HepG2 (cell line): ENCODE results near the gene SLC12A3. TPM values are rescaled to one million over a fixed set of nuclear protein-coding genes. Genes with fewer than 3 reads are reported as not detected.

Experiments used
- ATAC-seq: fragments of 200-7000 bp; cut with Tn5 transposase; 3 replicates; pipeline ENCODE4 v1.9.1; 2020; ENCODE audit warnings: mild to moderate bottlenecking, moderate library complexity
- BruUV-seq: library from RNA; stranded (reverse); fragments of 400-500 nt; replicated peaks from 2 replicates; lab custom pipeline; 2021; lab: Mats Ljungman, UMichigan
- CTCF ChIA-PET: fragments of 300-600 bp; formaldehyde crosslinking; extraction: SDS; loops from one replicate; lab custom pipeline; 2021; ENCODE audit warnings: low total read pairs, inconsistent platforms, low intra/inter-chr PET ratio; lab: Yijun Ruan, JAX
- POLR2A ChIA-PET: fragments of 350-600 bp; sonication (Branson Sonifier 250); formaldehyde crosslinking; loops from one replicate; lab custom pipeline; 2020; ENCODE audit warnings: antibody characterized with exemption, inconsistent platforms; lab: Yijun Ruan, JAX
- DNase-seq: peaks from one replicate; pipeline ENCODE4 v3.0.0-alpha.2; 2015; ENCODE audit warnings: low spot score
- FAIRE-seq: peaks from 3 replicates; lab custom pipeline; 2011; peaks lifted over from hg19 to GRCh38; lab: Jason Lieb, UNC
- H2AFZ ChIP-seq: one replicate; pipeline ENCODE4 v1.6.1; 2011; ENCODE audit warnings: low read length, inconsistent platforms
- H3K27ac ChIP-seq: fragments of 300-600 bp; 3 replicates; pipeline ENCODE4 v1.8.0; 2011; ENCODE audit warnings: mixed run types, mild to moderate bottlenecking, mixed read lengths, low read length, inconsistent platforms; ENCODE audit not compliant: insufficient read depth; ENCODE audit errors: extremely low read length
- H3K27me3 ChIP-seq, 2 experiments: fragments of 200-600 bp in 1 of 2; 2 replicates in 1 of 2; 3 replicates in 1 of 2; pipeline versions ENCODE4 v1.6.0 to v1.8.0; 2011; ENCODE audit warnings: low read length in 2 of 2, mild to moderate bottlenecking in 2 of 2, moderate library complexity in 2 of 2, inconsistent platforms in 1 of 2; ENCODE audit not compliant: insufficient read depth in 2 of 2, control insufficient read depth in 1 of 2
- H3K36me3 ChIP-seq, 2 experiments: fragments of 200-600 bp in 1 of 2; replicated peaks in 1 of 2; 2 replicates in 1 of 2; 3 replicates in 1 of 2; pipeline versions ENCODE4 v1.5.1 to v1.8.0; 2011; ENCODE audit warnings: low read length in 2 of 2, inconsistent platforms in 1 of 2; ENCODE audit not compliant: insufficient read depth in 2 of 2, control insufficient read depth in 1 of 2
- H3K4me1 ChIP-seq: 2 replicates; pipeline ENCODE4 v1.5.1; 2012; ENCODE audit warnings: low read length, inconsistent platforms; ENCODE audit not compliant: insufficient read depth
- H3K4me2 ChIP-seq: 2 replicates; pipeline ENCODE4 v1.6.0; 2011; ENCODE audit warnings: low read depth, low read length, inconsistent platforms
- H3K4me3 ChIP-seq, 3 experiments: fragments of 200-600 bp in 1 of 3; sonication (generic), shearing (Covaris generic) in 1 of 3; replicated peaks in 1 of 3; 2 replicates each; pipeline ENCODE4 v1.5.1; 2011 to 2016; ENCODE audit warnings: low read length in 3 of 3, inconsistent platforms in 2 of 3, low read depth in 2 of 3, mild to moderate bottlenecking in 2 of 3, control low read depth in 1 of 3, mixed read lengths in 1 of 3; ENCODE audit not compliant: insufficient read depth in 1 of 3
- H3K79me2 ChIP-seq: one replicate; pipeline ENCODE4 v1.6.1; 2011; ENCODE audit warnings: low read length, inconsistent platforms; ENCODE audit not compliant: insufficient read depth
- H3K9ac ChIP-seq: 2 replicates; pipeline ENCODE4 v1.6.0; 2011; ENCODE audit warnings: mild to moderate bottlenecking, low read depth, low read length, inconsistent platforms; ENCODE audit not compliant: insufficient read depth
- H3K9me3 ChIP-seq: 2 replicates; pipeline ENCODE4 v1.5.1; 2012; ENCODE audit warnings: mild to moderate bottlenecking, low read length
- H4K20me1 ChIP-seq: 2 replicates; pipeline ENCODE4 v1.6.0; 2011; ENCODE audit warnings: inconsistent platforms, mild to moderate bottlenecking, low read length, moderate library complexity; ENCODE audit not compliant: insufficient read depth
- BHLHE40 ChIP-seq: IDR thresholded peaks from 2 replicates; pipeline ENCODE4 v1.6.1; 2011; ENCODE audit warnings: low read length, improper control_type of control experiment
- NRL ChIP-seq: sonication (generic); formaldehyde crosslinking; IDR thresholded peaks from 2 replicates; pipeline ENCODE4 v1.5.0; 2020; ENCODE audit warnings: missing genetic modification reagents, mild to moderate bottlenecking, moderate library complexity, borderline replicate concordance
- WGBS: methylation state at CpG from one replicate; pipeline ENCODE4 v1.1.6; 2017; ENCODE audit warnings: low lambda C conversion rate; 5-methylcytosine and 5-hydroxymethylcytosine counted together
- in situ Hi-C: cut with HindIII; loops from 2 replicates; pipeline ENCODE4 v1.10.0; 2017; ENCODE audit warnings: low pct_unique_long_range_greater_than_20kb; ENCODE audit not compliant: extremely low pct_ligation_motif_present
- intact Hi-C: fragments of 100-400 bp; cut with micrococcal nuclease; formaldehyde crosslinking; loops from one replicate; pipeline ENCODE4 v1.10.0; 2022; ENCODE audit not compliant: unreplicated experiment
- polyA plus RNA-seq, 8 experiments: library from polyadenylated mRNA; depleted of rRNA in 3 of 8; stranded (reverse) in 7 of 8; unstranded in 1 of 8; fragments of >200 nt; fragmentation: Illumina TruSeq in 4 of 8; extraction: Trizol in 4 of 8; gene quantifications; 2 replicates each; pipeline versions ENCODE4 v1.2.1 to v1.2.3, GENCODE V29; 2011 to 2016; ENCODE audit warnings: low read depth in 4 of 8, missing spikeins in 1 of 8, mixed read lengths in 1 of 8; ENCODE audit not compliant: insufficient read depth in 1 of 8
- total RNA-seq, 5 experiments: library from RNA; depleted of rRNA; stranded (reverse); fragments of >200 nt; fragmentation: Illumina TruSeq; extraction: Trizol; gene quantifications; 2 replicates each; pipeline ENCODE4 v1.2.3, GENCODE V29; 2016; ENCODE audit warnings: low read depth in 1 of 5
- TF ChIP-seq, protein P1 (sequence below): sonication (generic); formaldehyde crosslinking; IDR thresholded peaks from 2 replicates; pipeline ENCODE4 v1.5.1; 2020; ENCODE audit warnings: mild to moderate bottlenecking, missing genetic modification reagents, moderate library complexity
- TF ChIP-seq, protein P2 (sequence below): sonication (generic); formaldehyde crosslinking; conservative IDR thresholded peaks from 2 replicates; pipeline ENCODE4 v1.4.0; 2020; ENCODE audit warnings: missing genetic modification reagents
- TF ChIP-seq, protein P3 (sequence below): sonication (generic); formaldehyde crosslinking; conservative IDR thresholded peaks from 2 replicates; pipeline ENCODE4 v1.5.0; 2020; ENCODE audit warnings: missing genetic modification reagents
- TF ChIP-seq, protein P4 (sequence below): sonication (generic); formaldehyde crosslinking; IDR thresholded peaks from 2 replicates; pipeline ENCODE4 v1.5.0; 2020; ENCODE audit warnings: missing genetic modification reagents, mild to moderate bottlenecking, borderline replicate concordance
- TF ChIP-seq, protein P5 (sequence below): IDR thresholded peaks from 2 replicates; pipeline ENCODE4 v1.6.1; 2018; ENCODE audit warnings: missing genetic modification reagents

The SLC12A3 gene
- total and polyA plus RNA-seq, 2 of the 13 experiments (the other 11 are each of a cell fraction or from before 2014, with no cell fraction given), result 6.2 TPM; not detected in 1

DNA sequence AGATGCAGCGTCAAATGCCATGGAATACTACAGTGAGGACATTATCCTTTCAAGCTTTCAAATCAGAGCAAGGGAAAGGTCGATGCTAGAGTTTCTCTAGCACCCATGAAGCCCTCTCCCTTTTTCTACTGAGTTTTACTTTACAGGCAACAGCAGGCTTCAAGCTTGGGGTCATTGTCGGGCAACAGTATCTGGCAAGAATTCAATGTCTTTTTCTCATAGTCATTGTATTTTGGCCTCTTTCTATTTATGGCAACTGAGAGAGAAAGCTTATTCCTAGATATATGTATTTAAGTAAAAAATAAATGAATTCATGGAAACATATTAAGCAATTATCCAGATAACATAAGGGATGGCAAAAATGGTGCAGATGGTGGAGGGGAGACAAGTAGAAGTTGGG, 96.4 kb downstream of the SLC12A3 start:
- WGBS, result 25% methylated on average over 3 of the region's 3 CpGs
- intact Hi-C loops, result no loop called here
- peak overlapping the region; percentile 41 for H3K4me2 ChIP-seq
- H3K9me3 ChIP-seq, result no peaks in the 10 kb centered on the region
- ChIA-PET CTCF (no interaction called here), POLR2A (interaction anchor here (1.1 to 1.5 kb wide), 2 partner anchors 14 to 411 kb away, joined by 3 to 4 read pairs; partner anchors contain the start of gene CX3CL1)
- no peak overlapping the region for H2AFZ ChIP-seq
- DNase-seq (no peak), FAIRE-seq (no peak), ATAC-seq (no peak)
- in situ Hi-C loops, result no loop called here
- BruUV-seq, result no TSS peak
- no peaks in the 10 kb centered on the region for H3K79me2 ChIP-seq
- H4K20me1 ChIP-seq, result no peaks in the 10 kb centered on the region
- H3K4me3 ChIP-seq, result peak overlapping the region in 1 of 3 experiments; percentile 12; a peak in 1 of 6 replicates
- no peak overlapping the region for H3K9ac ChIP-seq
- TF ChIP-seq BHLHE40, result no peak
- H3K27me3 ChIP-seq, result peaks cover 6 to 22% of the 10 kb centered on the region in 2 experiments; a peak in 4 of 5 replicates
- H3K27ac ChIP-seq, result no peak overlapping the region
- H3K4me1 ChIP-seq, result peaks cover 57% of the 10 kb centered on the region
- H3K36me3 ChIP-seq, result no peaks in the 10 kb centered on the region

DNA sequence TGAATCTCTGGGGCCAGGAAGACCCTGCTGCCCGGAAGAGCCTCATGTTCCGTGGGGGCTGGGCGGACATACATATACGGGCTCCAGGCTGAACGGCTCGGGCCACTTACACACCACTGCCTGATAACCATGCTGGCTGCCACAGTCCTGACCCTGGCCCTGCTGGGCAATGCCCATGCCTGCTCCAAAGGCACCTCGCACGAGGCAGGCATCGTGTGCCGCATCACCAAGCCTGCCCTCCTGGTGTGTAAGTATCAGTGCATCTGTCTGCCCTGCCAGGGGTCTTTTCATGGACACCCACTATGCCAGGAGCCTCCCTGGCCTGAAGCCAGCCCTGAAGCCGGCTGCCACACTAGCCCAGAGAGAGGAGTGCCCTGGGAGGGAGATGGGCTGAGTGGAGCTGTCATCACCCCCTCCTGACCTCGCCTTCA, 96.9 kb downstream of the SLC12A3 start, which contains the start of gene CETP:
CETP (plus strand) TSS at position 100 of the 431 bp plus-strand sequence; CDS start at position 130, 30 bp downstream.
- H3K9ac ChIP-seq, result no peak within 1 kb of the TSS
- no peaks in the 10 kb centered on the region for H3K36me3 ChIP-seq
- H3K79me2 ChIP-seq, result no peaks in the 10 kb centered on the region
- DNase-seq (no peak), ATAC-seq (peak; percentile 10), FAIRE-seq (no peak)
- H3K27ac ChIP-seq, result no peak within 1 kb of the TSS
- peaks cover 6 to 22% of the 10 kb centered on the region in 2 experiments; a peak in 4 of 5 replicates for H3K27me3 ChIP-seq
- peak within 1 kb of the TSS in 1 of 3 experiments; percentile 12; a peak in 1 of 6 replicates for H3K4me3 ChIP-seq
- intact Hi-C loops (no loop called here), in situ Hi-C loops (no loop called here)
- no peaks in the 10 kb centered on the region for H4K20me1 ChIP-seq
- peak within 1 kb of the TSS; percentile 41 for H3K4me2 ChIP-seq
- no TSS peak for BruUV-seq
- no peaks in the 10 kb centered on the region for H3K9me3 ChIP-seq
- H3K4me1 ChIP-seq, result peaks cover 62% of the 10 kb centered on the region
- CTCF ChIA-PET, result no interaction called here
- POLR2A ChIA-PET, result interaction anchor here (1.0 to 1.5 kb wide), 2 partner anchors 17 to 411 kb away, joined by 3 read pairs; partner anchors contain the start of gene CX3CL1
- 29% methylated on average over 12 of the region's 12 CpGs for WGBS
- no peak within 1 kb of the TSS for H2AFZ ChIP-seq
- TF ChIP-seq, protein P1, sequence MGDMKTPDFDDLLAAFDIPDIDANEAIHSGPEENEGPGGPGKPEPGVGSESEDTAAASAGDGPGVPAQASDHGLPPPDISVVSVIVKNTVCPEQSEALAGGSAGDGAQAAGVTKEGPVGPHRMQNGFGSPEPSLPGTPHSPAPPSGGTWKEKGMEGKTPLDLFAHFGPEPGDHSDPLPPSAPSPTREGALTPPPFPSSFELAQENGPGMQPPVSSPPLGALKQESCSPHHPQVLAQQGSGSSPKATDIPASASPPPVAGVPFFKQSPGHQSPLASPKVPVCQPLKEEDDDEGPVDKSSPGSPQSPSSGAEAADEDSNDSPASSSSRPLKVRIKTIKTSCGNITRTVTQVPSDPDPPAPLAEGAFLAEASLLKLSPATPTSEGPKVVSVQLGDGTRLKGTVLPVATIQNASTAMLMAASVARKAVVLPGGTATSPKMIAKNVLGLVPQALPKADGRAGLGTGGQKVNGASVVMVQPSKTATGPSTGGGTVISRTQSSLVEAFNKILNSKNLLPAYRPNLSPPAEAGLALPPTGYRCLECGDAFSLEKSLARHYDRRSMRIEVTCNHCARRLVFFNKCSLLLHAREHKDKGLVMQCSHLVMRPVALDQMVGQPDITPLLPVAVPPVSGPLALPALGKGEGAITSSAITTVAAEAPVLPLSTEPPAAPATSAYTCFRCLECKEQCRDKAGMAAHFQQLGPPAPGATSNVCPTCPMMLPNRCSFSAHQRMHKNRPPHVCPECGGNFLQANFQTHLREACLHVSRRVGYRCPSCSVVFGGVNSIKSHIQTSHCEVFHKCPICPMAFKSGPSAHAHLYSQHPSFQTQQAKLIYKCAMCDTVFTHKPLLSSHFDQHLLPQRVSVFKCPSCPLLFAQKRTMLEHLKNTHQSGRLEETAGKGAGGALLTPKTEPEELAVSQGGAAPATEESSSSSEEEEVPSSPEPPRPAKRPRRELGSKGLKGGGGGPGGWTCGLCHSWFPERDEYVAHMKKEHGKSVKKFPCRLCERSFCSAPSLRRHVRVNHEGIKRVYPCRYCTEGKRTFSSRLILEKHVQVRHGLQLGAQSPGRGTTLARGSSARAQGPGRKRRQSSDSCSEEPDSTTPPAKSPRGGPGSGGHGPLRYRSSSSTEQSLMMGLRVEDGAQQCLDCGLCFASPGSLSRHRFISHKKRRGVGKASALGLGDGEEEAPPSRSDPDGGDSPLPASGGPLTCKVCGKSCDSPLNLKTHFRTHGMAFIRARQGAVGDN (CRISPR knock-in tag), result peak; percentile 44; the same call in 1 of the 2 replicates
- TF ChIP-seq, protein P2, sequence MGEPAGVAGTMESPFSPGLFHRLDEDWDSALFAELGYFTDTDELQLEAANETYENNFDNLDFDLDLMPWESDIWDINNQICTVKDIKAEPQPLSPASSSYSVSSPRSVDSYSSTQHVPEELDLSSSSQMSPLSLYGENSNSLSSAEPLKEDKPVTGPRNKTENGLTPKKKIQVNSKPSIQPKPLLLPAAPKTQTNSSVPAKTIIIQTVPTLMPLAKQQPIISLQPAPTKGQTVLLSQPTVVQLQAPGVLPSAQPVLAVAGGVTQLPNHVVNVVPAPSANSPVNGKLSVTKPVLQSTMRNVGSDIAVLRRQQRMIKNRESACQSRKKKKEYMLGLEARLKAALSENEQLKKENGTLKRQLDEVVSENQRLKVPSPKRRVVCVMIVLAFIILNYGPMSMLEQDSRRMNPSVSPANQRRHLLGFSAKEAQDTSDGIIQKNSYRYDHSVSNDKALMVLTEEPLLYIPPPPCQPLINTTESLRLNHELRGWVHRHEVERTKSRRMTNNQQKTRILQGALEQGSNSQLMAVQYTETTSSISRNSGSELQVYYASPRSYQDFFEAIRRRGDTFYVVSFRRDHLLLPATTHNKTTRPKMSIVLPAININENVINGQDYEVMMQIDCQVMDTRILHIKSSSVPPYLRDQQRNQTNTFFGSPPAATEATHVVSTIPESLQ (CRISPR knock-in tag), result no peak
- TF ChIP-seq, protein P3, sequence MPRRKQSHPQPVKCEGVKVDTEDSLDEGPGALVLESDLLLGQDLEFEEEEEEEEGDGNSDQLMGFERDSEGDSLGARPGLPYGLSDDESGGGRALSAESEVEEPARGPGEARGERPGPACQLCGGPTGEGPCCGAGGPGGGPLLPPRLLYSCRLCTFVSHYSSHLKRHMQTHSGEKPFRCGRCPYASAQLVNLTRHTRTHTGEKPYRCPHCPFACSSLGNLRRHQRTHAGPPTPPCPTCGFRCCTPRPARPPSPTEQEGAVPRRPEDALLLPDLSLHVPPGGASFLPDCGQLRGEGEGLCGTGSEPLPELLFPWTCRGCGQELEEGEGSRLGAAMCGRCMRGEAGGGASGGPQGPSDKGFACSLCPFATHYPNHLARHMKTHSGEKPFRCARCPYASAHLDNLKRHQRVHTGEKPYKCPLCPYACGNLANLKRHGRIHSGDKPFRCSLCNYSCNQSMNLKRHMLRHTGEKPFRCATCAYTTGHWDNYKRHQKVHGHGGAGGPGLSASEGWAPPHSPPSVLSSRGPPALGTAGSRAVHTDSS (CRISPR knock-in tag), result no peak
- TF ChIP-seq, protein P4, sequence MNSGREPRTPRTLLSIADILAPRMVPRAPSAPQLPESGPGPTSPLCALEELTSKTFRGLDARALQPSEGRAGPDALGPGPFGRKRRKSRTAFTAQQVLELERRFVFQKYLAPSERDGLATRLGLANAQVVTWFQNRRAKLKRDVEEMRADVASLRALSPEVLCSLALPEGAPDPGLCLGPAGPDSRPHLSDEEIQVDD, result no peak
- TF ChIP-seq, protein P5, sequence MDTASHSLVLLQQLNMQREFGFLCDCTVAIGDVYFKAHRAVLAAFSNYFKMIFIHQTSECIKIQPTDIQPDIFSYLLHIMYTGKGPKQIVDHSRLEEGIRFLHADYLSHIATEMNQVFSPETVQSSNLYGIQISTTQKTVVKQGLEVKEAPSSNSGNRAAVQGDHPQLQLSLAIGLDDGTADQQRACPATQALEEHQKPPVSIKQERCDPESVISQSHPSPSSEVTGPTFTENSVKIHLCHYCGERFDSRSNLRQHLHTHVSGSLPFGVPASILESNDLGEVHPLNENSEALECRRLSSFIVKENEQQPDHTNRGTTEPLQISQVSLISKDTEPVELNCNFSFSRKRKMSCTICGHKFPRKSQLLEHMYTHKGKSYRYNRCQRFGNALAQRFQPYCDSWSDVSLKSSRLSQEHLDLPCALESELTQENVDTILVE (CRISPR knock-in tag), result no peak
- peak; percentile 63; the same call in 1 of the 2 replicates for TF ChIP-seq NRL (CRISPR knock-in tag)
